IPS DF 6.9 (cell line): ENCODE data around the gene JAG1.

Source experiments
- DNase-seq: peaks from one replicate; pipeline ENCODE4 v3.0.0-alpha.2; 2013; ENCODE audit warnings: low read depth, low spot score
- H3K27ac ChIP-seq: one replicate; pipeline ENCODE4 v1.5.1; 2013; ENCODE audit warnings: low read length, control low read depth
- H3K27me3 ChIP-seq: 2 replicates; pipeline ENCODE4 v1.6.1; 2013; ENCODE audit warnings: mild to moderate bottlenecking, low read length; ENCODE audit not compliant: control insufficient read depth, insufficient read depth
- H3K36me3 ChIP-seq: 2 replicates; pipeline ENCODE4 v1.6.1; 2013; ENCODE audit warnings: low read length; ENCODE audit not compliant: control insufficient read depth, insufficient read depth
- H3K4me1 ChIP-seq: 2 replicates; pipeline ENCODE4 v1.6.1; 2013; ENCODE audit warnings: low read length; ENCODE audit not compliant: control insufficient read depth, insufficient read depth
- H3K4me3 ChIP-seq: 2 replicates; pipeline ENCODE4 v1.5.1; 2013; ENCODE audit warnings: mild to moderate bottlenecking, low read length
- H3K9me3 ChIP-seq: 2 replicates; pipeline ENCODE4 v1.6.1; 2013; ENCODE audit warnings: low read length, inconsistent platforms; ENCODE audit not compliant: control insufficient read depth, insufficient read depth
- WGBS: extraction: QIAGEN DNeasy Blood & Tissue Kit; methylation state at CpG from one replicate; pipeline ENCODE4 v1.1.7; 2013; ENCODE audit warnings: mixed read lengths, missing lambda C conversion rate; ENCODE audit not compliant: insufficient read length, insufficient coverage; 5-methylcytosine and 5-hydroxymethylcytosine counted together

The JAG1 gene

DNA sequence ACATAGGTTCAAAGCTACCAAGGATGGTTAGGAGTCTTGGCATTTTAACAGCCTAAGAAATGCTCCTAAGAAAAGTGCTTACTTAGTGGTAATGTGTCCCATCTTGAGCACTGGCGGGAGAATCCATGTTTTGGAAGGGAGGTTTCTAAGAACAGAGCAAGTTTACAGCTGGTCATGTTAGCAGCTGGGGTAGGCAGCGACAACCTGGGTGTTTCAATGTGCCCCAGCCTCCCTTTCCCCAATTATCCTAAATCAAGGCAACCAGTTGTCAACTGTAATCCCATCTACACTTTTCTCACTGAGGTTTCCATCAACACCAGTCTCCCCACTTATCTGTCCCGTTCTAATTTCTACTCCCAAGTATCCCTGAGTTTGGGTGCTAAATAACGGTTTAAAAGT is 1.6 kb upstream of the JAG1 start:
- DNase-seq: no peak
- Histone ChIP-seq H3K27me3 (no peaks in the 10 kb centered on the region), H3K4me3 (no peak overlapping the region), H3K27ac (no peak overlapping the region), H3K36me3 (no peaks in the 10 kb centered on the region), H3K9me3 (no peaks in the 10 kb centered on the region), H3K4me1 (peaks cover 6% of the 10 kb centered on the region)
- WGBS: no CpG with 5 or more reads among the region's 4 CpGs

DNA sequence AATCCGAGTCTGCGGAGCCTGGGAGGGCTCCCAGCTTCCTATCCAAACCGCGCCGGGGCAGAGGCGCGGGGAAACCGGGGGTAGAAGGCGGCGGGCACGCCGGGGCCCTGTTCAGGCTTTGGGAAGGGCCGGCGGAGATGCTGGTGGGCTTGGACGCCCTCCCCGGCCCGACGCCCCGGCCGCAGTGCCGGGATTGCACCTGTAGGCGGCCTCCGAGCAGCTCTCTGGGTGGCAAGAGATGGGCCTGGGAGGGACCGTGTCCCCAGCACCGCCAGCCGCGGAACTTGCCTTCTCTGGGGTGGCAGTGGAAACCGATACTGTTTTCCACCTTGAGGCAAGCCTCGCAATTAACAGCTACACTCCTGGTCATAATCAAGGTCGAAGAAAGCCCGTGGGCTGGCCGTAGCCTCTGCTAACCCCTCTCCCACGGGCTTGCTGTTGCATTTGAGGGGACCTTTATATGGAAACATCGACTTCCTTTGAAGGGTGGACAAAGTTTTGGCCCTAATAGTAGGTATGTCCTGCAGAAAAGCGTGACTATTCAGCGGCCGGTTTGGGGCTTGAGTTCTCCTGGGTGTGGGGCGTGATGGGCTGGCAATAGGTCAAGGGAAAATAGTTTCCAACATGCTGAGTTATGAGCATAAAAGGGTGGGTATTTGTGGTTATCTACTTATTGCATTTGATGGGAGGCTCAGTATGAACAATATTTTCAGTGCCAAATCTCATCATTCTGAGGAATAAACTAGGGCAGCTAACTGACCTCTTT is 1.1 kb upstream of the JAG1 start:
- no peak overlapping the region for H3K27ac ChIP-seq
- no peak for DNase-seq
- WGBS: no CpG with 5 or more reads among the region's 38 CpGs
- no peaks in the 10 kb centered on the region for H3K27me3 ChIP-seq
- H3K4me1 ChIP-seq: peaks cover 6% of the 10 kb centered on the region
- no peaks in the 10 kb centered on the region for H3K36me3 ChIP-seq
- H3K4me3 ChIP-seq: peak overlapping the region; percentile 76; the same call in 1 of the 2 replicates
- no peaks in the 10 kb centered on the region for H3K9me3 ChIP-seq

DNA sequence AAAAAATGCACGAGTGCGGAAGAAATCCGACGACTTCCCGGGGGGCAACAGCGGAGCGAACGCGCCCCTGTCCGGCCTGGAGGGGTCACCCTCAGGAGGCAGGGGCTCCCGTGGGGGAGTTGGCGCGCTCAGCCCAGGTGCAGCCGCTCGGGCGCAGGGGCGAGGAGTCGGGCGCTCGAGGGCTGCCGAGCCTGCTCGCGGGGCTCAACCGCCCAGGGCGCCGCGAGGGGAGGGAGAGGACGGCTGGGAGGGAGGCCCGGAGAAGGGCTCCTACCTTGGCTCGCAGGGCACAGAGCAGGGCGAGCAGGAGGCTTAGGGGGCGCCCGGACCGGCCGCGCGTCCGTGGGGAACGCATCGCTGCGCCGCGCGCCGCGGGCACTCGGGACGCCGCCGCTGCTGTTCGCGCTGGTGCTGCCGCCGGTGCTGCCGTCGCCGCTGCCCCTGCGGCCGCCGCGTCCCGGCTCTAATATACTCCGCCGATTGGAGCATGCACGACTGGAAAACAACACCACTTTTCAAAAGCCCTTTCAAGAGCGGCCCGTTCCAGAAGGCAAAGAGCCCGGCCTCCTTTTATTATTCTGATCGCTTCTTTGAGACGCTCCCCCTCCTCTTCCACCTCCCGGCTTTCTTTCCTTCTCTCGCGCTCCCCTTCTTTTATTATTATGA is 490 bp downstream of the JAG1 start:
- DNase-seq: no peak
- H3K27ac ChIP-seq: no peak overlapping the region
- peak overlapping the region; percentile 76 for H3K4me3 ChIP-seq
- no CpG with 5 or more reads among the region's 73 CpGs for WGBS
- no peaks in the 10 kb centered on the region for H3K27me3 ChIP-seq
- H3K4me1 ChIP-seq: peaks cover 6% of the 10 kb centered on the region
- no peaks in the 10 kb centered on the region for H3K36me3 ChIP-seq
- no peaks in the 10 kb centered on the region for H3K9me3 ChIP-seq

DNA sequence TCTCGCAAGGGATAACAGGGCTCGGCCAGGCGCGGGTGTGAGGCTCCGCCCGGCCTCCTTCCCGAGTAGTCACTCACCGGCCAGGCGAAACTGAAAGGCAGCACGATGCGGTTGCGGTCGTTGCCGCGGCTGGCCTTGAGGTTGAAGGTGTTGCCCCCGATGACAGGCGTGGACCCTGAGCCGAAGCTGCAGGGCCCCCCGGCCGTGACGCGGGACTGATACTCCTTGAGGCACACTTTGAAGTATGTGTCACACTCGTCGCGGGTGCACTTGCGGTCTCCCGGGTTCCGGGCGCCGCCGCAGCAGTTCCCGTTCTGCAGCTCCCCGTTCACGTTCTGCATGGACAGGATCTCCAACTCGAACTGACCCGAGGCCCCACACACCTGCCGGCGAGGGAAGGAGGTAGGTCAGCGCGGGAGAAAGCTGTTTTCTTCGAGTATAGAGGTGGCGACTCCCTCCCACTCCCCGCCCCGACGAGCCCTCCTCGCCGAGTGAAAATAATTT is 1.1 kb downstream of the JAG1 start:
- no peak for DNase-seq

DNA sequence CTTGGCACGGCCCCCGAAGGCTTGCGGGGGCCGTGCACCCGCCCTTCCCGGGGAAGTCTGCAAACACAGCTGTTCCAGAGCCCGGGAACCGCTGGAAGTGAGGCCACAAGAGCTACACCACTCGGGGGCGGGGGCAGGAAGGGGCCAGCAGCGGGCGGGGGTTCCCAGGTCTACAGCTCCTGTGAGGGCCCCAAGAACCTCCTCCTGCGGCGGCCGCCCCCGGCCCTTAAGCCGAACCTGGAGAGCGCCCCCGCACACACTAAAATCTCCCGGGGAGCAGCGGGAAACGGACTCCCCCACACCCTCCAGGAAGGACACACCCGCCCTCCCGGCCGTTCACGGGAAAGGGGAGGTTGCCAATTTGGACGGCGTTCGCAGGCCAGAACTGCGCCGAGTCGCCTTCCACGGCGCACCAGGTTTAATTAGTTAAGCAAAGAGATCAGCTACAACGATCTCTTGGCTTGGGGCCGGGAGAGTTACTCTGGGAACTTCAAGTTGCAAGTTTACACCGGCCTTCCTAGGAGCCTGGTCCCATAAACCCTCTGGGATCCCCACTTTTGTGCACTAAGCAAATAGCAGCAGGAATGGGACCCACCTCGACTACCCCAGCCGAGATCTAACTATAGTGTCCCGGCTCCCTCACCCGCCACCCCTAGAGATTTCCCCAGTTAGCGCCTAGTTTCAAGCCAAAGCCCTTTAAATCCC is 1.7 kb downstream of the JAG1 start:
- Histone ChIP-seq H3K27ac (no peak overlapping the region), H3K9me3 (no peaks in the 10 kb centered on the region), H3K36me3 (no peaks in the 10 kb centered on the region), H3K4me1 (peaks cover 6% of the 10 kb centered on the region), H3K4me3 (peak overlapping the region; percentile 76; the same call in 1 of the 2 replicates), H3K27me3 (no peaks in the 10 kb centered on the region)
- no CpG with 5 or more reads among the region's 42 CpGs for WGBS
- DNase-seq: no peak

More for the DNA sequence above, 1.1 kb downstream of the JAG1 start:
- H3K4me1 ChIP-seq: peaks cover 6% of the 10 kb centered on the region
- no peaks in the 10 kb centered on the region for H3K9me3 ChIP-seq
- WGBS: no CpG with 5 or more reads among the region's 47 CpGs
- peak overlapping the region; percentile 76; the same call in 1 of the 2 replicates for H3K4me3 ChIP-seq
- H3K27me3 ChIP-seq: no peaks in the 10 kb centered on the region
- no peak overlapping the region for H3K27ac ChIP-seq
- no peaks in the 10 kb centered on the region for H3K36me3 ChIP-seq

DNA sequence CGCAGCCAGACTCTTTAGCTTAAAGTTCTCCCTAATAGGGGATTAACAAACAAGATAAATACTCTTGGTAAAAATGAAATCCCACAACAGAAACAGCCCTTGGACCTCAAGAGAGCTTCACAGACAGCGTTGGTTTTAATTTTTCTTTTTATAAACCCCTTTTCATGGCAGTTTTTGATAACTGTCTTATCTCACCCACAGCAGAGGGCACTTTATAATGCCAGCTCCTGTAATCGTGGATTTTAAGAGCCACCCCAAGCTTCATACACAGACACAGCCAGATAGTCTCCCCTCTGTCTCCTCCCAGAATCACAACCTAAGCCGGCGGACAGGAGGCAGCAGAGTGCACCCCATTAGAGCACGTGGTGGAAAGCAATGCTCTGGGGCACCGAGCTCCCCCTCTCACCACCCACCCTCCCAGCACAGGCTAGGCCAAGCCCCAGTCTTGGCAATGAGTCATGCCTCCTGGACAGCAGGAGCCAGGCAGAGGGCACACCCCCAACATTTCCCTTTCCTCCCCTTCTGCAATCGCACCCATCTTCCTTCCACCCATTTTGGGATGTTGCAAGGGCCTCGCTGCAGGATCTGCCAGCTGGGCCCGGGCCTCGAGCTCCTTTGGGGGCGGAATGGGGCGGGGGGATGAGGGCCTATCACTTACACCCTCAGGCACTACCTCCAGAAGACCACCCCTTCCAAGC is 2.4 kb downstream of the JAG1 start:
- no peaks in the 10 kb centered on the region for H3K27me3 ChIP-seq
- peaks cover 11% of the 10 kb centered on the region for H3K4me1 ChIP-seq
- no peak overlapping the region for H3K27ac ChIP-seq
- H3K9me3 ChIP-seq: no peaks in the 10 kb centered on the region
- H3K4me3 ChIP-seq: peak overlapping the region; percentile 76; the same call in 1 of the 2 replicates
- no peak for DNase-seq
- H3K36me3 ChIP-seq: no peaks in the 10 kb centered on the region
- WGBS: no CpG with 5 or more reads among the region's 13 CpGs

DNA sequence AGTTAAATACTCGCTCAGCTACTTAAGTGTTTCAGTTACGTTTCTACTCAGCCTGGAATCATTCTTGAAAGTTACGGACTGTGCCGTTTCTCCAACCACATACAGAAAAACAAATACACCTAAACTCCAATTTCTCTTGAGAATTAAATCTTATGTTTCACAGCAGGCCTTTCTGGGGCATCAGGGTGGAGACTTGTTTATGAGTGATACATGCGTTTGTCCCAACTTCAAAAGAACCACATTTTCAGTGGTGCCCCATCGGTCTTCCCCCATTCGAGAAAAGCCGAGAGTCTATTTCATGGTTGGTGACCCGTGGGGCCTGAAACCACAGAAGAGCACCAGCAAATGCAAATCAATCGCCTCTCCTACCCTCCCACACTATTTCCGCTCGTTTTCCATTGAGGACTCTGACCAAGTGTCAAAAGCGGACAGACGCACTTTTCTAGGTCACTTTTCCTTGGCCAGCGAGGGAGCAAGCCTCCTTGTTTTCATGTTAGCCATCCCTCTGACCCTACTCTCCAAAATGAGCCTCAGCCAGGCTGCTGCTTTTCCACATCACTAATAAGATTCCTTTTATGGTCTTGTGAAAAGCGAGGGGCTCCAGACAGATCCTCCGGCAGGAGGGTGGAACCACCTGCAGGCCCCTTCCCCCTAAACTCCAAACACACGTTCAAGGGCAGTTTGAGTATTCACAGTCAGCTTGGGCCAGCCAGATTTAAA is 3.1 kb downstream of the JAG1 start:
- H3K27ac ChIP-seq: no peak overlapping the region
- H3K4me1 ChIP-seq: peaks cover 12% of the 10 kb centered on the region
- H3K4me3 ChIP-seq: no peak overlapping the region
- H3K27me3 ChIP-seq: no peaks in the 10 kb centered on the region
- H3K36me3 ChIP-seq: no peaks in the 10 kb centered on the region
- H3K9me3 ChIP-seq: no peaks in the 10 kb centered on the region
- no CpG with 5 or more reads among the region's 18 CpGs for WGBS
- no peak for DNase-seq

DNA sequence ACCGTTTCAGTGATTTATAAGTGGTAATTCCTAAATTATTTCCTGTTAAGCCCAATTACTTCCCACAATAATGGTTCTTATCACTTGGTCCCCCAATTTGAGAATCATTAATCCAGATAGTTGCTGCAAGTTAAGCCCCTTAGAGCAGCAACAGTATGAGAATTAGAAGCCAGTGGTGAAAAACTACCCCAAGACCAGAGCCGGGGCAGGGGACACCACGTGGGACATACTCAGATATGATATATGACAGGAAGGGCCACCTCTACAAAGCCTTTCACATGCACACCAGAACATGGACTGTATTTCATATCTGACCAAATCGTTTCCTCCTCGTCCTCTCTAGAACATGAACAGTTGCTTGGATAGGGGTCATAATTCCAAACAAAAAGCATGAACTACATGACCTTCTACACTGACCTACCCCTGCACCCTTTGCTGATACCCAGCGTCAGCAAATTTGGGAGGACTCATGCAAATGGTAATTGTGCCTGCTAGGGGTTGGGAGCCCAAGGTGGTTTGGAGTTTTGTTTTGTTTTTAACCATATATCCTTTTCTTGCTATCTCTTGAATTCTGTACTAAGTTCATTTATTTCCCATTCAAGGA is 3.9 kb downstream of the JAG1 start:
- no peaks in the 10 kb centered on the region for H3K27me3 ChIP-seq
- no peaks in the 10 kb centered on the region for H3K36me3 ChIP-seq

DNA sequence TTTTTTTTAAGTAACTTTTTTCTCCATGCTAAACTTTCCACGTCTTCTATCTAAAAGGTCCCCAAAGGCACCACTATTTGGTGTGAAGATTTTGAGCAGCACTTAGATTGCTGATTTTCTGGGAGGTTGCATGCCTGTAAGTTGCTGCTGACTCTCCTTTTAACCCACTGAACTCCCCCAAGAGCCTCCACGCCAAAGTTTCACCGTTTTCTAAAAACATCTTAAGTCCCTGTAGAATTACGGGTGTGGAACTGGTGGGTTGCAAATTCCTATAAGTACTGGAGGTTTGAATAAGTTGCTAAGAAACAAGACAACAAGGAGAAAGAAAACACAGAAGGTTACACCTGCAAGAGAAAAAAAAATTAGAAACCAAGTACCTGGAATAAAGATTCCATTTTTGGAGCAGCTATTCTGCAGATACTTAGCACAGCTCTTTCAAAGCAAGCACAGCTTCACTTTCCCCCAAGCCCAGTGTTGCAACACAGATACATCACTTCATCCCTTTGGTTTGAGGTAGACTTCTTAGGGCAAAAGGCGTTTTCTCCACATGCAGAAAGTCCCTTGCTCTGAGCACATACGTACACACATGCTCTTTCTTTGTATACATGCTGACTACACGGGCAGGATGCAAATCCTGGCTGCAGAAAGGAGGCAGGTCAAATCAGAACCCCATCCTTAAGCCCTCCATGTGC is 5.0 kb downstream of the JAG1 start:
- H3K9me3 ChIP-seq: no peaks in the 10 kb centered on the region
- WGBS: no CpG with 5 or more reads among the region's 7 CpGs
- no peak overlapping the region for H3K4me3 ChIP-seq
- no peak overlapping the region for H3K27ac ChIP-seq
- H3K36me3 ChIP-seq: no peaks in the 10 kb centered on the region
- H3K4me1 ChIP-seq: peaks cover 11% of the 10 kb centered on the region
- DNase-seq: no peak
- H3K27me3 ChIP-seq: no peaks in the 10 kb centered on the region

More for the DNA sequence above, 3.9 kb downstream of the JAG1 start:
- Histone ChIP-seq H3K9me3 (no peaks in the 10 kb centered on the region), H3K4me3 (no peak overlapping the region), H3K4me1 (peaks cover 9% of the 10 kb centered on the region), H3K27ac (no peak overlapping the region)
- no CpG with 5 or more reads among the region's 6 CpGs for WGBS
- DNase-seq: no peak
